Common myeloid progenitor, CD34-positive (primary cell): ENCODE measurements around the gene MAFG.

Experiments
- CTCF ChIA-PET: fragments of 350-600 bp; sonication (Branson Sonifier 250); formaldehyde crosslinking; loops from one replicate; lab custom pipeline; 2021; ENCODE audit warnings: antibody characterized with exemption; lab: Charles Lee
- POLR2A ChIA-PET: fragments of 350-600 bp; sonication (Branson Sonifier 250); formaldehyde crosslinking; loops from one replicate; lab custom pipeline; 2021; ENCODE audit warnings: antibody characterized with exemption; lab: Charles Lee
- DNase-seq, 3 donors: peaks; one replicate each; pipeline versions ENCODE4 v3.0.0 to v3.0.0-alpha.2; 2013
- H3K27ac ChIP-seq, 2 experiments: 1 replicate in 1 of 2; 2 replicates in 1 of 2; pipeline ENCODE4 v1.7.0; 2013; ENCODE audit warnings: inconsistent platforms in 2 of 2, low read length in 2 of 2, mild to moderate bottlenecking in 2 of 2, low read depth in 1 of 2, moderate library complexity in 1 of 2; ENCODE audit not compliant: severe bottlenecking in 2 of 2, insufficient read depth in 1 of 2, poor library complexity in 1 of 2
- H3K27me3 ChIP-seq, 5 experiments: replicated peaks in 2 of 5; 1 replicate in 3 of 5; 2 replicates in 2 of 5; pipeline versions ENCODE4 v1.6.1 to v1.7.0; 2013; ENCODE audit warnings: low read length in 4 of 5, mild to moderate bottlenecking in 2 of 5, moderate library complexity in 2 of 5, inconsistent platforms in 1 of 5; ENCODE audit not compliant: insufficient read depth in 5 of 5, control insufficient read depth in 4 of 5
- H3K36me3 ChIP-seq, 4 experiments: 1 replicate in 2 of 4; 2 replicates in 2 of 4; pipeline versions ENCODE4 v1.6.1 to v1.7.0; 2013; ENCODE audit warnings: low read length in 3 of 4, control low read depth in 1 of 4, mild to moderate bottlenecking in 1 of 4; ENCODE audit not compliant: control insufficient read depth in 4 of 4, insufficient read depth in 4 of 4
- H3K4me1 ChIP-seq, 4 experiments: 1 replicate in 3 of 4; 2 replicates in 1 of 4; pipeline versions ENCODE4 v1.6.1 to v1.7.1; 2013; ENCODE audit warnings: low read length in 3 of 4, mild to moderate bottlenecking in 3 of 4, control low read depth in 1 of 4, inconsistent platforms in 1 of 4, moderate library complexity in 1 of 4; ENCODE audit not compliant: control insufficient read depth in 4 of 4, insufficient read depth in 4 of 4; ENCODE audit errors: control extremely low read depth in 1 of 4
- H3K4me3 ChIP-seq, 7 experiments: 1 replicate in 4 of 7; 2 replicates in 3 of 7; pipeline versions ENCODE4 v1.5.1 to v1.7.0; 2013; ENCODE audit warnings: mild to moderate bottlenecking in 7 of 7, low read length in 6 of 7, moderate library complexity in 6 of 7, inconsistent platforms in 2 of 7, low read depth in 2 of 7, control low read depth in 1 of 7; ENCODE audit not compliant: insufficient read depth in 4 of 7, control insufficient read depth in 1 of 7; ENCODE audit errors: extremely low read depth in 1 of 7
- H3K9me3 ChIP-seq, 5 experiments: 1 replicate in 4 of 5; 2 replicates in 1 of 5; pipeline versions ENCODE4 v1.6.1 to v1.7.1; 2013; ENCODE audit warnings: low read length in 4 of 5, mild to moderate bottlenecking in 2 of 5, inconsistent platforms in 1 of 5, low read depth in 1 of 5, moderate library complexity in 1 of 5; ENCODE audit not compliant: control insufficient read depth in 4 of 5, insufficient read depth in 2 of 5; ENCODE audit errors: control extremely low read depth in 1 of 5
- WGBS: methylation state at CpG from one replicate; pipeline ENCODE4 v1.1.5; 2013; ENCODE audit not compliant: insufficient coverage; 5-methylcytosine and 5-hydroxymethylcytosine counted together

MAFG gene

DNA sequence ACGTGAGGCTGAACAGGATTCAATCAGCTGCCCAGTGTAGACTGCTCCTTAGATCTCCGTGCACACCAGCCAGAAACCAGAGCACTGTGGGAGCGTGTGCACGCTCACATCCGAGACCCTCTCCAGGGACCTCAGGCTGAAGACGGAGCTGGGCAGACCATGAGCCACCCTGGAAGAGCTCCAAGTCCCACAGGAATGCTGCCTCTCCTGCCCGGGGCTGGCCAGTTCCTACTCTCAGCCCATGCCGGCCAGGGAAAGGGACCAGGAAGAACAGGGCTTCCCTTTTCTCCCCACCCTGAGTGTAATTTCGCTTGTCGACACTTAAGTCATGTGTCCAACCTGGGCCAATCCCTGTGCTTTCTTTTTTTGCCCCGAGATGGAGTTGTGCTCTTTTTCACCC lies 43.0 kb downstream of the MAFG start:
- Histone ChIP-seq H3K4me1 (peaks cover 0 to 1% (median under 1%) of the 10 kb centered on the region in 4 experiments), H3K36me3 (peaks cover 11 to 73% (median 61%) of the 10 kb centered on the region in 4 experiments), H3K9me3 (no peaks in the 10 kb centered on the region), H3K27me3 (no peaks in the 10 kb centered on the region), H3K27ac (no peak overlapping the region), H3K4me3 (no peak overlapping the region)
- CTCF ChIA-PET: interaction anchor here (1.4 to 1.6 kb wide), 2 partner anchors 12 to 15 kb away, joined by 5 to 7 read pairs; no protein-coding TSS in a partner anchor
- DNase-seq: no peak
- 85% methylated on average over 11 of the region's 11 CpGs for WGBS
- POLR2A ChIA-PET: no interaction called here

DNA sequence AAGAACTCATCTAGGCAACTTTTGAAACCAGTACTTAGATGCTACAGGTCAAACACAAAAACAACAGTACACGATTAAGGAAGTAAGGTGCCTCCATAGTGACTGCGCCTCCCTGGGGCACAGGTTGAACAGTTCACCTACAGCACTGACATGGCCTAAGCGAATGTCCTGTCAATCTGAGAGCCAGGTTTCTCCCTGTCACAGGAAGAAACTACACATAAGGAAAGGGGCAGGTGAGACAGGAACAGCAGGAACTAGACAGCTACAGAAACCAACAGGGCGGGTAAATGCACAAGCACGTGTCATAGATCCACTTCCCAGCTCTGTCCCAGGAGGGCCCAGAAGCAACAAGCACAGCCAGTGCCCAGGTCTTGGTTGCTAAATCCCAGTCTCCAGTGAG lies 48.4 kb downstream of the MAFG start:
- WGBS: 97% methylated on average over 4 of the region's 5 CpGs
- no peaks in the 10 kb centered on the region for H3K4me1 ChIP-seq
- DNase-seq: no peak
- ChIA-PET CTCF (interaction anchor here (0.9 to 2.9 kb wide), 2 partner anchors 9 to 13 kb away, joined by 3 to 20 read pairs; partner anchors contain the start of gene ARHGDIA), POLR2A (interaction anchor here (1.2 to 1.4 kb wide), 2 partner anchors 10 to 13 kb away, joined by 4 to 5 read pairs; partner anchors contain the start of genes ALYREF and ANAPC11)
- H3K27me3 ChIP-seq: no peaks in the 10 kb centered on the region
- H3K27ac ChIP-seq: no peak overlapping the region
- peaks cover 6 to 35% (median 25%) of the 10 kb centered on the region in 4 experiments for H3K36me3 ChIP-seq
- H3K4me3 ChIP-seq: no peak overlapping the region
- H3K9me3 ChIP-seq: no peaks in the 10 kb centered on the region

DNA sequence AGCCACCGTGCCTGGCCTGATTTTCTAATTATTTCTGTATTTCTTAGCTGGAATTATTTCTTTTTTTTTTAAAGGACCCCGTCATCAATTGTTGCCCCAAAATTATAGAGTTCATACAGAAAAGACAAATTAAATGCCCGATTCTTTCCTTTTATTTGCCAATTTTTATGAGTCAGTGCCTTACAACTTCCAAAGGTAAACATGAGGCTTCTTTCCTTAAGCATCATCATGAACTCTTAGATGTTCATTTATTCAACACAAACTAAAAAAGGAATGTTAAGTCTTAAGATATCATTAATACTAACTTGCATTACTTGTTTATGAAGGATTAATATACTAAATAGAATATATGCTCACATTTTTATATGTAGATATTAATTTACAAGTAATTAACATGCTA lies 49.2 kb downstream of the MAFG start:
- DNase-seq: no peak
- Histone ChIP-seq H3K9me3 (no peaks in the 10 kb centered on the region), H3K27ac (no peak overlapping the region), H3K4me3 (no peak overlapping the region), H3K4me1 (peaks cover 0 to 1% (median 0%) of the 10 kb centered on the region in 4 experiments), H3K27me3 (no peaks in the 10 kb centered on the region), H3K36me3 (peaks cover 6 to 32% (median 21%) of the 10 kb centered on the region in 4 experiments)
- POLR2A ChIA-PET: interaction anchor here (0.6 kb wide), 1 partner anchor 18 kb away, joined by 3 read pairs; no protein-coding TSS in a partner anchor
- CTCF ChIA-PET: no interaction called here
- 94% methylated on average over 2 of the region's 3 CpGs for WGBS

DNA sequence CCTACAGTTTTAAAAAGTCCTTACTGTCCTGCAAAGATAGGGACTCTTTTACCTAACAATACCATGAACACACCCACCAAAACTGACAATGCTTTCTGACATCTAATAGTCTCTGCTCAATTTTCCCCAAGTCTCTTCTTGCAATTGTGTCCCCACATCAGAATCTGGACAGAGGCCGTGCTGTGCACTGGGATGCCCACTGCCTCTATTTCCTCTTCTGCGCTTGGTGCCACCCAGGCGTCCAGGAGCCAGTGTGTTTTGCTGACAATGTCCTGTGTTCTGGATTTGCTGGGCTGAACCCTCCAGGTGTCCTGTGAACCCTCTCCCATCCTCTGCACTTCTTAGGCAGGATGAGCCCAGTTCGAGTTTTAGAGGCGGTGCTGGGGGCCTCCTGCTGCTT lies 50.0 kb downstream of the MAFG start:
- WGBS: 100% methylated on average over 1 of the region's 5 CpGs
- peaks cover 6 to 32% (median 18%) of the 10 kb centered on the region in 4 experiments for H3K36me3 ChIP-seq
- no peaks in the 10 kb centered on the region for H3K27me3 ChIP-seq
- POLR2A ChIA-PET: interaction anchor here (0.6 kb wide), 1 partner anchor 17 kb away, joined by 3 read pairs; no protein-coding TSS in a partner anchor
- peaks cover 0 to 8% (median 4%) of the 10 kb centered on the region in 4 experiments for H3K4me1 ChIP-seq
- no peak overlapping the region for H3K4me3 ChIP-seq
- H3K9me3 ChIP-seq: no peaks in the 10 kb centered on the region
- CTCF ChIA-PET: interaction anchor here (1.0 kb wide), 1 partner anchor 9 kb away, joined by 3 read pairs; no protein-coding TSS in a partner anchor
- DNase-seq: no peak
- H3K27ac ChIP-seq: no peak overlapping the region

DNA sequence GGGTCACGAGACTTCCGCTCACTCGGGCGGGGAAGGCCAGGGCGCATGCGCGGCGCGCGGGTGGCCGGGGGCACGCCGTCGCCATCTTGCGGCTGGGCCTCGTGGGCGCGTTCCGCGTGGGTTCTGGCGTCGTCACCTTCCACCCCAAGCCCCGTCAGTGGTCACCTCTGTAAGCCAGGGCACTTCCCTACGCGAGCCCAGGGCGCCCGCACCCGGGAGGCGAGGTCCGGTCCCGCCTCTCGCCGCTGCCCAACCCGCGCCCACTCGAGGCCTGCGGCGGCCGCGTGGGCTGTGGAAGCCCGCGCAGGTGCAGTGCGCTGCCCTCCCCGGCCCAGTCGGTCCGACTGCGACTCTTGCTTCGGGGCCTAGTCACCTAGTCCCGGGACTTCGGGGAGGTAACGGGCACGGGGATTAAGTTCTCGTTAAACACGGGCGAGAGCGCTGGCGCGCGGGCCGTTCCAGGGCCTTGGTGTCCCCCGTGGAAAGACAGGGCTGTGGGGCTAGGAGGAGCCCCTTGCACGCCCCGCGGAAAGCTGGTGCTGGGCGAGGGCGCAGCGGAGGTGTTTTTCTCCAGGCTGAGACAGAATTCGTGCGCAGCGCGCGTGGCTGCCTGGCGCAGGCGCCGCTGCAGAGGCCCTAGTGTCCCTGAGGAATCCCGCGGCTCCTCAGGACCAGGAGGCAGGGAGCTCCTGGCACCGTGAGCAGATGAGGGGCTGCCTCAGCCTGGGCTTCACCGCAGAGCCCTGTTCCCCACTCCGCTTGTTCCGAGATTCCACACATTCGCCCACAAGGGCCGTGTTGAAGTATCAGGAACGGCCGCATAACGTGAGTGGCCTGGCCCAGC lies 55.9 kb downstream of the MAFG start:
- no peaks in the 10 kb centered on the region for H3K27me3 ChIP-seq
- POLR2A ChIA-PET: interaction anchor here (0.5 to 2.6 kb wide), 4 partner anchors 10 to 83 kb away, joined by 3 to 21 read pairs (median 5); partner anchors contain the start of genes P4HB and SIRT7
- peaks cover 0 to 31% (median 19%) of the 10 kb centered on the region in 4 experiments for H3K36me3 ChIP-seq
- peak; percentile 88 to 93 (median 91) for DNase-seq
- H3K9me3 ChIP-seq: no peaks in the 10 kb centered on the region
- peaks cover 0 to 56% (median 48%) of the 10 kb centered on the region in 4 experiments for H3K4me1 ChIP-seq
- peak overlapping the region; percentile 88 to 95 for H3K27ac ChIP-seq
- WGBS: under 1% methylated on average over 81 of the region's 86 CpGs
- CTCF ChIA-PET: interaction anchor here (1.1 to 2.6 kb wide), 4 partner anchors 9 to 13 kb away, joined by 3 to 20 read pairs (median 4); no protein-coding TSS in a partner anchor
- peak overlapping the region; percentile 46 to 90 (median 81) for H3K4me3 ChIP-seq

DNA sequence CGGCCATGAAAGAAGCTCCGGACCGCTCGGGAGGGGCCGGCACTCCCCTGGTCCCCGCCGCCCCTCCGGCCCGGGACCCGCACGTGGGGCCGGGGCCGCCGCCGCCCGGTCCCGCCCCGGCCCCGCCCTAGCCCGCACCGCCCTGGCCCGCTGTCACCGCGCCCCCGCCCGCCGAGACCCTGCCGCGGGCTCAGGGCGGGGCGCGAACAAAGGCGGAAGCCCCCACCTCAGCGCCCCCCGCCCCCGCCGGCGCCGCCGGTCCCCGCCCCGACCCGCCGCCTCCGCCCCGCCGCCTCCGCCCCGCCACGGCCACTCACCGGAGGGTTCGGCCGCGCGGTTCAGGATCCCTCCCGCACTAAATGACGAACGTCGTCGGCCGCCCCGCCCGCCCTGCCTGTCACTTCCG lies 56.6 kb downstream of the MAFG start, which contains the start of gene ARHGDIA:
ARHGDIA (minus strand) TSS at position 357 of the 406 bp plus-strand sequence. CDS start 1,407 bp downstream, outside the sequence.
- DNase-seq: no peak
- 0% methylated on average over 18 of the region's 64 CpGs for WGBS
- H3K4me1 ChIP-seq: peaks cover 0 to 62% (median 51%) of the 10 kb centered on the region in 4 experiments

More for the DNA sequence above, 56.6 kb downstream of the MAFG start, which contains the start of gene ARHGDIA:
- Histone ChIP-seq H3K4me3 (peak within 1 kb of the TSS; percentile 46 to 91 (median 86)), H3K36me3 (peaks cover 0 to 33% (median 20%) of the 10 kb centered on the region in 4 experiments), H3K9me3 (no peaks in the 10 kb centered on the region), H3K27me3 (no peaks in the 10 kb centered on the region), H3K27ac (peak within 1 kb of the TSS; percentile 88 to 95)
- ChIA-PET POLR2A (interaction anchor here (1.2 to 2.6 kb wide), 3 partner anchors 10 to 47 kb away, joined by 3 to 21 read pairs (median 5); partner anchors contain the start of genes P4HB and SIRT7), CTCF (interaction anchor here (1.8 to 2.6 kb wide), 2 partner anchors 9 to 12 kb away, joined by 3 to 20 read pairs; no protein-coding TSS in a partner anchor)
